ENCODE results near the gene PTCD1.
"Not testable (repeated sequence)": the region's sequence is repeated elsewhere in the genome, so short reads cannot be mapped to it uniquely, and the experiment has no call there.

Gene PTCD1

GRCh38 chr7:99389772-99390171, 48.8 kb downstream of the PTCD1 start:
- DNase-seq (ENCODE audit: low read depth, low spot score), result no peak

GRCh38 chr7:99387912-99388311, 50.7 kb downstream of the PTCD1 start:
- DNase-seq (ENCODE audit: low read depth, low spot score), result no peak

GRCh38 chr7:99387239-99387635, 51.4 kb downstream of the PTCD1 start:
- not testable (repeated sequence) for DNase-seq (ENCODE audit: low read depth, low spot score)

GRCh38 chr7:99386584-99387238, 51.9 kb downstream of the PTCD1 start:
- DNase-seq (ENCODE audit: low read depth, low spot score), result no peak

GRCh38 chr7:99385564-99385963, 53.0 kb downstream of the PTCD1 start:
- no peak for DNase-seq (ENCODE audit: low read depth, low spot score)

- DNase-seq (ENCODE audit: low read depth, low spot score), result no peak
Measured at GRCh38 chr7:99384523-99384922, 54.1 kb downstream of the PTCD1 start.

GRCh38 chr7:99383791-99384370, 54.7 kb downstream of the PTCD1 start:
- no peak for DNase-seq (ENCODE audit: low read depth, low spot score)

GRCh38 chr7:99383203-99383602, 55.4 kb downstream of the PTCD1 start:
- DNase-seq (ENCODE audit: low read depth, low spot score), result no peak

GRCh38 chr7:99381664-99382075, 56.9 kb downstream of the PTCD1 start:
- DNase-seq (ENCODE audit: low read depth, low spot score), result no peak

GRCh38 chr7:99380823-99381663, 57.6 kb downstream of the PTCD1 start:
- no peak for DNase-seq (ENCODE audit: low read depth, low spot score)

- DNase-seq (ENCODE audit: low read depth, low spot score), result no peak
Measured at GRCh38 chr7:99380032-99380822, 58.4 kb downstream of the PTCD1 start.

GRCh38 chr7:99379693-99380031, 58.9 kb downstream of the PTCD1 start:
- DNase-seq (ENCODE audit: low read depth, low spot score), result not testable (repeated sequence)

GRCh38 chr7:99379043-99379577, 59.5 kb downstream of the PTCD1 start:
- DNase-seq (ENCODE audit: low read depth, low spot score), result no peak

- DNase-seq (ENCODE audit: low read depth, low spot score), result no peak
Measured at GRCh38 chr7:99375070-99375807, 63.4 kb downstream of the PTCD1 start.

GRCh38 chr7:99374111-99375064, 64.2 kb downstream of the PTCD1 start, which contains the start of gene ARPC1B:
Gene ARPC1B, plus strand, starts transcription at chr7:99374730. Its CDS starts 10,985 bp downstream, at chr7:99385715.
- DNase-seq (ENCODE audit: low read depth, low spot score), result no peak

- no peak for DNase-seq (ENCODE audit: low read depth, low spot score)
Measured at GRCh38 chr7:99373091-99374066, 65.2 kb downstream of the PTCD1 start.

- DNase-seq (ENCODE audit: low read depth, low spot score), result no peak
Measured at GRCh38 chr7:99372275-99373090, 66.1 kb downstream of the PTCD1 start.

Data from iPS DF 19.7 (cell line).